ENCODE measurements around the gene NHLRC4.

The NHLRC4 gene

DNA sequence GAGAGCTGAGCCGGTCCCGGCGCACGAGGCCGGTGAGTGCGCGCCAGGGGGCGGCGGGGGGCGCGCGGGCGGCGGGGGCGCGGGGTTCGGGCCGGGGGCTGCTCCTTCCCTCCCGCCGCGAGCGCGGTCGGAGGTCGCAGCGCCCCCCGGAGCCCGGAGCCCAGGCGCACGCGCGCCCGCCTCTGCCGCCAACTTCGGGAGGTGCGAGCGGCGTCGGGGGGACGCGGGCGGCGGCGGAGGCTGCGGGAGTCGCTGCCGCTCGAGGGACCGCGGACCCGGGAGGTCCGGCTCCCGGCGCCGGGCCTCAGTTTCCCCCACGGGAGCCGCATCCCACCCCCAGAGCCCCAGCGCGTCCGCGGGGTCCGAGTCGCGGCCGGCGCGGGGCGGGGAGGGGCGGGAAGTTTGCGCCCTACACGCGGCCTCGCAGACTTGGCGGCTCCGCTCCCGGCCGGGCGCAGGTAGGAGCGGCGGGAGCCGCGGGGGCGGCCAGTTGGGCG is 6.6 kb upstream of the NHLRC4 start, which contains the start of gene PRR35:
PRR35 (plus strand) TSS at position 191 of the 497 bp plus-strand sequence. CDS start 2,901 bp downstream, outside the sequence.
- TF ChIP-seq ZNF366 (tag by site-specific recombination; conservative IDR thresholded peaks at IDR 0.05) (no peak), ZEB2 (tag by site-specific recombination; IDR thresholded peaks at IDR 0.05) (no peak), GLIS2 (tag by site-specific recombination; IDR thresholded peaks at IDR 0.05) (no peak), ZNF76 (tag by site-specific recombination; IDR thresholded peaks at IDR 0.05; ENCODE audit: borderline replicate concordance, low read depth) (no peak), ZNF221 (tag by site-specific recombination; IDR thresholded peaks at IDR 0.05; ENCODE audit: borderline replicate concordance) (no peak), ZNF184 (tag by site-specific recombination; IDR thresholded peaks at IDR 0.05) (no peak)
- TF ChIP-seq, protein P1, sequence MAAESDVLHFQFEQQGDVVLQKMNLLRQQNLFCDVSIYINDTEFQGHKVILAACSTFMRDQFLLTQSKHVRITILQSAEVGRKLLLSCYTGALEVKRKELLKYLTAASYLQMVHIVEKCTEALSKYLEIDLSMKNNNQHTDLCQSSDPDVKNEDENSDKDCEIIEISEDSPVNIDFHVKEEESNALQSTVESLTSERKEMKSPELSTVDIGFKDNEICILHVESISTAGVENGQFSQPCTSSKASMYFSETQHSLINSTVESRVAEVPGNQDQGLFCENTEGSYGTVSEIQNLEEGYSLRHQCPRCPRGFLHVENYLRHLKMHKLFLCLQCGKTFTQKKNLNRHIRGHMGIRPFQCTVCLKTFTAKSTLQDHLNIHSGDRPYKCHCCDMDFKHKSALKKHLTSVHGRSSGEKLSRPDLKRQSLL (tag by site-specific recombination; IDR thresholded peaks at IDR 0.05) = peak; percentile 13; the same call in 1 of the 2 replicates
- no peak within 1 kb of the TSS for H3K4me3 ChIP-seq (ENCODE audit: low read depth, low read length)
- CTCF ChIA-PET = no interaction called here
- no peaks in the 10 kb centered on the region for H3K9me3 ChIP-seq (ENCODE audit: control insufficient read depth, insufficient read depth, low read depth, low read length)
- POLR2A ChIA-PET = no interaction called here
- no peaks in the 10 kb centered on the region; the same call in 1 of the 2 replicates for H3K4me1 ChIP-seq (ENCODE audit: control insufficient read depth, insufficient read depth, low read length)
- no peaks in the 10 kb centered on the region for H3K36me3 ChIP-seq (ENCODE audit: control insufficient read depth in 2 of 2, insufficient read depth in 1 of 2, low read length in 2 of 2)
- H3K27ac ChIP-seq (ENCODE audit: extremely low read depth, low read depth, low read length) = no peak within 1 kb of the TSS; the same call in 1 of the 2 replicates

GRCh38 chr16:560701-561412 is 5.9 kb upstream of the NHLRC4 start:
- CTCF ChIA-PET = no interaction called here
- TF ChIP-seq HIC1 (tag by site-specific recombination; IDR thresholded peaks at IDR 0.05) (peak; percentile 70; the same call in 1 of the 2 replicates), ZNF626 (tag by site-specific recombination; IDR thresholded peaks at IDR 0.05) (no peak), ZNF324 (tag by site-specific recombination; IDR thresholded peaks at IDR 0.05) (no peak), ZFP41 (tag by site-specific recombination; IDR thresholded peaks at IDR 0.05; ENCODE audit: borderline replicate concordance) (no peak), ZNF501 (tag by site-specific recombination; IDR thresholded peaks at IDR 0.05) (no peak), GLIS2 (tag by site-specific recombination; IDR thresholded peaks at IDR 0.05) (0 out of 2 replicates have a peak, but pooled peaks have one; percentile 29), ZNF184 (tag by site-specific recombination; IDR thresholded peaks at IDR 0.05) (no peak), PATZ1 (tag by site-specific recombination; IDR thresholded peaks at IDR 0.05) (0 out of 2 replicates have a peak, but pooled peaks have one; percentile 41)
- TF ChIP-seq, protein P2, sequence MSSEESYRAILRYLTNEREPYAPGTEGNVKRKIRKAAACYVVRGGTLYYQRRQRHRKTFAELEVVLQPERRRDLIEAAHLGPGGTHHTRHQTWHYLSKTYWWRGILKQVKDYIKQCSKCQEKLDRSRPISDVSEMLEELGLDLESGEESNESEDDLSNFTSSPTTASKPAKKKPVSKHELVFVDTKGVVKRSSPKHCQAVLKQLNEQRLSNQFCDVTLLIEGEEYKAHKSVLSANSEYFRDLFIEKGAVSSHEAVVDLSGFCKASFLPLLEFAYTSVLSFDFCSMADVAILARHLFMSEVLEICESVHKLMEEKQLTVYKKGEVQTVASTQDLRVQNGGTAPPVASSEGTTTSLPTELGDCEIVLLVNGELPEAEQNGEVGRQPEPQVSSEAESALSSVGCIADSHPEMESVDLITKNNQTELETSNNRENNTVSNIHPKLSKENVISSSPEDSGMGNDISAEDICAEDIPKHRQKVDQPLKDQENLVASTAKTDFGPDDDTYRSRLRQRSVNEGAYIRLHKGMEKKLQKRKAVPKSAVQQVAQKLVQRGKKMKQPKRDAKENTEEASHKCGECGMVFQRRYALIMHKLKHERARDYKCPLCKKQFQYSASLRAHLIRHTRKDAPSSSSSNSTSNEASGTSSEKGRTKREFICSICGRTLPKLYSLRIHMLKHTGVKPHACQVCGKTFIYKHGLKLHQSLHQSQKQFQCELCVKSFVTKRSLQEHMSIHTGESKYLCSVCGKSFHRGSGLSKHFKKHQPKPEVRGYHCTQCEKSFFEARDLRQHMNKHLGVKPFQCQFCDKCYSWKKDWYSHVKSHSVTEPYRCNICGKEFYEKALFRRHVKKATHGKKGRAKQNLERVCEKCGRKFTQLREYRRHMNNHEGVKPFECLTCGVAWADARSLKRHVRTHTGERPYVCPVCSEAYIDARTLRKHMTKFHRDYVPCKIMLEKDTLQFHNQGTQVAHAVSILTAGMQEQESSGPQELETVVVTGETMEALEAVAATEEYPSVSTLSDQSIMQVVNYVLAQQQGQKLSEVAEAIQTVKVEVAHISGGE (tag by site-specific recombination; conservative IDR thresholded peaks at IDR 0.05; ENCODE audit: low read depth) = no peak
- TF ChIP-seq, protein P3, sequence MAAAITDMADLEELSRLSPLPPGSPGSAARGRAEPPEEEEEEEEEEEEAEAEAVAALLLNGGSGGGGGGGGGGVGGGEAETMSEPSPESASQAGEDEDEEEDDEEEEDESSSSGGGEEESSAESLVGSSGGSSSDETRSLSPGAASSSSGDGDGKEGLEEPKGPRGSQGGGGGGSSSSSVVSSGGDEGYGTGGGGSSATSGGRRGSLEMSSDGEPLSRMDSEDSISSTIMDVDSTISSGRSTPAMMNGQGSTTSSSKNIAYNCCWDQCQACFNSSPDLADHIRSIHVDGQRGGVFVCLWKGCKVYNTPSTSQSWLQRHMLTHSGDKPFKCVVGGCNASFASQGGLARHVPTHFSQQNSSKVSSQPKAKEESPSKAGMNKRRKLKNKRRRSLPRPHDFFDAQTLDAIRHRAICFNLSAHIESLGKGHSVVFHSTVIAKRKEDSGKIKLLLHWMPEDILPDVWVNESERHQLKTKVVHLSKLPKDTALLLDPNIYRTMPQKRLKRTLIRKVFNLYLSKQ (tag by site-specific recombination; IDR thresholded peaks at IDR 0.05; ENCODE audit: borderline replicate concordance) = no peak
- POLR2A ChIA-PET = no interaction called here

More at GRCh38 chr16:560701-561412, 5.9 kb upstream of the NHLRC4 start:
- Histone ChIP-seq H3K9me3 (ENCODE audit: control insufficient read depth, insufficient read depth, low read depth, low read length) (no peaks in the 10 kb centered on the region), H3K27ac (ENCODE audit: extremely low read depth, low read depth, low read length) (no peak overlapping the region; the same call in 1 of the 2 replicates), H3K4me3 (ENCODE audit: low read depth, low read length) (no peak overlapping the region), H3K36me3 (ENCODE audit: control insufficient read depth in 2 of 2, insufficient read depth in 1 of 2, low read length in 2 of 2) (no peaks in the 10 kb centered on the region), H3K4me1 (ENCODE audit: control insufficient read depth, insufficient read depth, low read length) (no peaks in the 10 kb centered on the region; the same call in 1 of the 2 replicates)

All from HEK293 (cell line).